Adipocyte (in vitro differentiated cells): Measurements from ENCODE around the gene NTRK3.

Source experiments
- DNase-seq: peaks from one replicate; pipeline ENCODE4 v3.0.0-alpha.2; 2015; ENCODE audit warnings: low read depth
- H3K27me3 ChIP-seq: replicated peaks from 2 replicates; pipeline ENCODE4 v1.7.0; 2013; ENCODE audit warnings: mild to moderate bottlenecking, low read length, moderate library complexity; ENCODE audit not compliant: control insufficient read depth, insufficient read depth
- H3K36me3 ChIP-seq: 2 replicates; pipeline ENCODE4 v1.7.0; 2013; ENCODE audit warnings: low read length, mild to moderate bottlenecking, moderate library complexity; ENCODE audit not compliant: control insufficient read depth, insufficient read depth, severe bottlenecking
- H3K4me1 ChIP-seq: 2 replicates; pipeline ENCODE4 v1.7.0; 2013; ENCODE audit warnings: mild to moderate bottlenecking, low read length, moderate library complexity; ENCODE audit not compliant: control insufficient read depth, insufficient read depth
- H3K4me3 ChIP-seq: 2 replicates; pipeline ENCODE4 v1.7.0; 2013; ENCODE audit warnings: mild to moderate bottlenecking, low read length, moderate library complexity
- H3K9ac ChIP-seq: 2 replicates; pipeline ENCODE4 v1.7.0; 2013; ENCODE audit warnings: mild to moderate bottlenecking, low read length, moderate library complexity
- H3K9me3 ChIP-seq: 2 replicates; pipeline ENCODE4 v1.7.0; 2013; ENCODE audit warnings: mild to moderate bottlenecking, low read length, moderate library complexity; ENCODE audit not compliant: control insufficient read depth

The NTRK3 gene

GRCh38 chr15:88028024-88028423, 228.5 kb downstream of the NTRK3 start:
- Histone ChIP-seq H3K9me3 (no peaks in the 10 kb centered on the region), H3K4me3 (no peak overlapping the region), H3K9ac (no peak overlapping the region), H3K27me3 (peaks cover 19% of the 10 kb centered on the region), H3K36me3 (no peaks in the 10 kb centered on the region), H3K4me1 (peaks cover 9% of the 10 kb centered on the region)
- no peak for DNase-seq

- peaks cover 23% of the 10 kb centered on the region for H3K27me3 ChIP-seq
- peaks cover 7% of the 10 kb centered on the region for H3K4me1 ChIP-seq
- no peak for DNase-seq
- H3K9me3 ChIP-seq, result no peaks in the 10 kb centered on the region
- H3K4me3 ChIP-seq, result no peak overlapping the region
- H3K36me3 ChIP-seq, result no peaks in the 10 kb centered on the region
- no peak overlapping the region for H3K9ac ChIP-seq
These were observed 232.6 kb downstream of the NTRK3 start for GRCh38 chr15:88023914-88024313.

DNA sequence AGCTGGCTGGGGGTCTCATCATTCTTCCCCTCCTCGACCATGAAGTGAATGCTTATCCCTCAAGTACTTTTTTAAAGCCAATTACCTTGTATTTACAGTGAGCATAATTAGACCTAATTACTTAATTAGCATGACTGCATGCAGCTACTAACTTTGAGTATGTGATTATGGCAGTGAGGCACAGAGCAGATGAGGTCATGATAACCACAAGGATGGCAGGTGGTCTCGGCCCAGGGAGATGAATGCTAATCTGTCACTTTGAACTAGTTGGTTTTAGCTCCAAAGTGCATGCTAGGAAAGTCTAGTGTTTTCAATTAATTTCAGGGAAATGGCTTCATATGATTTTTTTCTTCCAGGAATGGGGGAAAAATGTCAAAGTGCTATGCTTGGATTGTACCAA, 233.8 kb downstream of the NTRK3 start:
- no peak overlapping the region for H3K4me3 ChIP-seq
- DNase-seq, result no peak
- H3K9me3 ChIP-seq, result no peaks in the 10 kb centered on the region
- H3K27me3 ChIP-seq, result peaks cover 23% of the 10 kb centered on the region
- no peak overlapping the region for H3K9ac ChIP-seq
- H3K36me3 ChIP-seq, result no peaks in the 10 kb centered on the region
- H3K4me1 ChIP-seq, result peaks cover 7% of the 10 kb centered on the region

DNA sequence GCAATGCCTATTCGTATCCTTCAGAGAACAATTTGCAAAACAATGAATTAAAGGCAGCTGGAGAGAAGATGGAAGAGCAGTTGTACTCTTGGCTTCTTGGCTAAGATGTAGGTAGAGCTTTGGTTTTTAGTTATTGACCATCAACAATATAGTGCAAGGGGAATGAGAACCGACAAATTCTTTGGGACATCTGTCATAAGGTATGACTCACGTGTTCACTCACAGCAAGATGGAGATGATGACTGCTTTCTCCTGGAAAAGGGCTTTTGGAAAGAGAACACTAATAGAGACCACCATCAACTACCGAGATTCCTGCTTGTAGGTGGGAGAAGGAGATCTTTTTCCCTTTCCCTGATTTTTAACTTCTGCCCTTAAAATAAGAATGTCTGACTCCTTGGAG, 234.9 kb downstream of the NTRK3 start:
- H3K9ac ChIP-seq, result no peak overlapping the region
- no peak overlapping the region for H3K4me3 ChIP-seq
- H3K4me1 ChIP-seq, result peaks cover 7% of the 10 kb centered on the region
- no peaks in the 10 kb centered on the region for H3K36me3 ChIP-seq
- peaks cover 23% of the 10 kb centered on the region for H3K27me3 ChIP-seq
- H3K9me3 ChIP-seq, result no peaks in the 10 kb centered on the region
- DNase-seq, result no peak

DNA sequence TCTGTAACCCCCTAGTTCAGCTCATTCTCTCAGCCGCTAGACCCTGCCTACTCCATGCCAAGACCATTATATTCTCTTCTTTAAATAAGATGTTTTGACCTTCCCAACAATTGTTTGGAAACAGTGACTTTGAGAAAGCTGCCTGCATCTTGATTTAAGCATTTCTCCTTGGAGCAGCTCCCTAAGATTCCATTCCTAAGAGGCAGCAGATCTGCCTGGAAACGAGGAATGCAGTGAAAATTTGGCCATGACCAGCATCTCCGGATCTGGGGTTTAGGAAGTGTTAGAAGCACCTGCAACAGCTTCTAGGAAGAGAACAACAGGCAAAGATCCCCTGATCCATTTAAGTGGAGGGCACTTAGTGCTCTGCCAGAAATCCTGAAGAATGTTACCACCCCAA, 235.7 kb downstream of the NTRK3 start:
- Histone ChIP-seq H3K9ac (no peak overlapping the region), H3K27me3 (peaks cover 29% of the 10 kb centered on the region), H3K36me3 (no peaks in the 10 kb centered on the region), H3K9me3 (no peaks in the 10 kb centered on the region), H3K4me1 (peaks cover 7% of the 10 kb centered on the region), H3K4me3 (no peak overlapping the region)
- DNase-seq, result no peak

GRCh38 chr15:88019656-88020055, 236.9 kb downstream of the NTRK3 start:
- H3K36me3 ChIP-seq, result no peaks in the 10 kb centered on the region
- H3K4me1 ChIP-seq, result peaks cover 7% of the 10 kb centered on the region
- H3K4me3 ChIP-seq, result no peak overlapping the region
- H3K9ac ChIP-seq, result no peak overlapping the region
- H3K9me3 ChIP-seq, result no peaks in the 10 kb centered on the region
- H3K27me3 ChIP-seq, result peaks cover 28% of the 10 kb centered on the region
- no peak for DNase-seq

GRCh38 chr15:88018869-88019641, 237.5 kb downstream of the NTRK3 start:
- H3K4me3 ChIP-seq, result no peak overlapping the region
- peaks cover 7% of the 10 kb centered on the region for H3K4me1 ChIP-seq
- peaks cover 24% of the 10 kb centered on the region for H3K27me3 ChIP-seq
- H3K9ac ChIP-seq, result no peak overlapping the region
- DNase-seq, result no peak
- H3K9me3 ChIP-seq, result no peaks in the 10 kb centered on the region
- no peaks in the 10 kb centered on the region for H3K36me3 ChIP-seq

- peaks cover 24% of the 10 kb centered on the region for H3K27me3 ChIP-seq
- no peak overlapping the region for H3K4me3 ChIP-seq
- H3K9me3 ChIP-seq, result no peaks in the 10 kb centered on the region
- no peak overlapping the region for H3K9ac ChIP-seq
- DNase-seq, result no peak
- no peaks in the 10 kb centered on the region for H3K36me3 ChIP-seq
- H3K4me1 ChIP-seq, result peaks cover 7% of the 10 kb centered on the region
These were observed 238.8 kb downstream of the NTRK3 start for GRCh38 chr15:88017753-88018152.

DNA sequence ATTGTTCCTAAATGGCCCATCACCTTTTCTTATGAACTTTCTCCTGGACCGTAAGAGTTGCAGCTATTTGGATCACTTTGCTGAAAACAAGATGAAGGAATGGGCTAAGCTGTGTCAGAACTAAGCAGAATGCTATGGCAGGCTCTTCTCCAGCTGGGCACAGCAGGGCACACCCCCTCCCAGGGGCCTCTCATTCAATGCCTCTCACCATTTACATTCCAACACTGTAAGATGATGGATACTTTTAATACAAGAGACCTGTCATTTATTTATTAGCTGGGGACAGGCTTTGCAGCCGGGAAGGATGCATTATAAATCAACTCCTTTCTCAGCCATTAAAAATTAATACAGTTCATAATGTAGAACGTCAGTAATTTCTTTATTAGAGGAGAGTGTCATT, 240.1 kb downstream of the NTRK3 start:
- H3K27me3 ChIP-seq, result peaks cover 25% of the 10 kb centered on the region
- no peaks in the 10 kb centered on the region for H3K36me3 ChIP-seq
- H3K9ac ChIP-seq, result no peak overlapping the region
- no peak overlapping the region for H3K4me3 ChIP-seq
- no peaks in the 10 kb centered on the region for H3K9me3 ChIP-seq
- H3K4me1 ChIP-seq, result peaks cover 7% of the 10 kb centered on the region
- DNase-seq, result no peak

DNA sequence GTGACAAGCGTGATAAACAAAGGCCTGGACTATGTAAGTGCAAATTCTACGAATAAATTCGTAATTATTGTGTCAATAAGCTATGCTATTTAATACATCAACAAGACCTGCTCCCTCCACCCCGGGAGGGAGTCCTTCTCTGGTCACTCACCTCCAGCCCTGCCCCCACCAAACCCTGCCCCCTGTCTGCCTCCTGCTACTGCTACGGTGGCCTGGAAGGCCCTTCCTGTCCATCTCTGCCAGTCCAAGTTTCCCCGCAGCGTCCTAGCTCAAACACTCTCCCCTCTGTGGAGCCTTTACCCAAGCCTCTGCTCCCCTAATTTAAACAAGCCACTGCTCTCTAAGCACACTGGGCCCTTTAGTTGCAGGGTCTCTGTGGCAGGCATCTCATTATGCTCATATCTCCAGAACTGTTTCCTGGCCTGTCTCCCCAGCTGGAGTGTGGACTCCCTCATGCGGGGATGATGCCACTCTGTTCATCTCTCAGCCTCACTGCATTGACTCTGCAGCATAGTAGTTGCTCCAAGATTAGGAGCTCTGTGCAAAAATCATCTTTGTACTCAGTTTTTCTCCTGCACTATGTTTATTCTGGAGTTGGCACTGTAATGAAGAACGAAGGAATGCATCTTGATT, 241.2 kb downstream of the NTRK3 start:
- no peak overlapping the region for H3K4me3 ChIP-seq
- H3K4me1 ChIP-seq, result peaks cover 7% of the 10 kb centered on the region
- no peaks in the 10 kb centered on the region for H3K9me3 ChIP-seq
- DNase-seq, result no peak
- H3K27me3 ChIP-seq, result peaks cover 30% of the 10 kb centered on the region
- no peak overlapping the region for H3K9ac ChIP-seq
- no peaks in the 10 kb centered on the region for H3K36me3 ChIP-seq

DNA sequence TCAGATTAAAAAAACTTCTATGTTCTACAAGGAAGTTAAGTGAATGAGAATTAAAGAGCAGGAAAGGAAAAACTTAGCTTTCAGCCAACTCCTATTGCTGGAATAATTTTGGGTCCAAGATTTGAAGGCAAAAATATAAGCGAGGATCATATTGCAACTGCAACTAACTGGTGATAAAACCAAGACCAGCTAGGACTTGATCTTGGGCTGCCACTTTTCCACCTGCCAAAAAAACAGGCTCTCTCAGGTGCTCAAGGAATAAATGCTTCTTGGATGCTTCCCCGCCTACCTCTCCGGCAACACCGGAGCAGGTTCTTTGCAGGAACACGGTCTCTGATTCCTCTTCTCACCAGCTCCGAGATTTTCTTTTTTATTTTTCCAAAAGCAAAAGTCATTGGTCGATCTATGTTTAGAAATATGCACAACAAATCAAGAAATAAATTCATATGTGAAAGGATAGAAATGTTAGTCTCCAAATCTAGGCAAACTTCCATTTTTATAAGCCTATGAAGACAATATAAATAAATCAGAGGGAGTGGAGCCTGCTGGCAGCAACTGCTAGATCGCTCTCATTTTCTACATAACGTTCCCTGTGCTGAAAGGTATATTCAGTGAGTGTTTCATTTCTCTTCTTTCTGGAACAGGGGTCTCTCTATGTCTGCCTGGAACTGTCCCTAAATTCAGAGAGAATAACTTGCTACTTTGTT, 241.9 kb downstream of the NTRK3 start:
- DNase-seq, result no peak
- Histone ChIP-seq H3K36me3 (no peaks in the 10 kb centered on the region), H3K9me3 (no peaks in the 10 kb centered on the region), H3K27me3 (peaks cover 30% of the 10 kb centered on the region), H3K9ac (no peak overlapping the region), H3K4me3 (no peak overlapping the region), H3K4me1 (peaks cover 7% of the 10 kb centered on the region)
